AG04450 (cell line): ENCODE measurements around the gene JPH4. TPM values are rescaled to one million over a fixed set of nuclear protein-coding genes. Genes with fewer than 3 reads are reported as not detected.

Experiments
- CTCF ChIA-PET: fragments of 300-600, 350-600 bp; formaldehyde crosslinking; extraction: SDS; loops from one replicate; lab custom pipeline; 2022; ENCODE audit warnings: antibody characterized with exemption, inconsistent platforms; lab: Charles Lee
- POLR2A ChIA-PET: fragments of 350-600 bp; formaldehyde crosslinking; extraction: SDS; loops from one replicate; lab custom pipeline; 2021; ENCODE audit warnings: antibody characterized with exemption, inconsistent platforms; lab: Yijun Ruan, JAX
- DNase-seq: peaks from one replicate; pipeline ENCODE4 v3.0.0-alpha.2; 2011; ENCODE audit warnings: low read depth, low spot score
- H3K27ac ChIP-seq: one replicate; pipeline ENCODE4 v1.5.1; 2012; ENCODE audit warnings: low read depth, low read length, control low read depth
- H3K27me3 ChIP-seq: one replicate; pipeline ENCODE4 v1.6.0; 2012; ENCODE audit warnings: low read length; ENCODE audit not compliant: control insufficient read depth, insufficient read depth
- H3K4me3 ChIP-seq: 2 replicates; pipeline ENCODE4 v1.5.1; 2011; ENCODE audit warnings: mild to moderate bottlenecking, low read depth, low read length, control low read depth
- H3K9me3 ChIP-seq: 2 replicates; pipeline ENCODE4 v1.5.1; 2012; ENCODE audit warnings: low read length; ENCODE audit not compliant: control insufficient read depth, insufficient read depth
- CTCF ChIP-seq: IDR thresholded peaks from 2 replicates; pipeline ENCODE4 v1.5.1; 2011; ENCODE audit warnings: low read depth, low read length, control low read depth, inconsistent platforms
- polyA plus RNA-seq: library from polyadenylated mRNA; depleted of rRNA; stranded (reverse); fragments of >200 nt; gene quantifications from 2 replicates; pipeline ENCODE4 v1.2.3, GENCODE V29; 2011

Gene JPH4
- polyA plus RNA-seq, 1 experiment, result not detected

DNA sequence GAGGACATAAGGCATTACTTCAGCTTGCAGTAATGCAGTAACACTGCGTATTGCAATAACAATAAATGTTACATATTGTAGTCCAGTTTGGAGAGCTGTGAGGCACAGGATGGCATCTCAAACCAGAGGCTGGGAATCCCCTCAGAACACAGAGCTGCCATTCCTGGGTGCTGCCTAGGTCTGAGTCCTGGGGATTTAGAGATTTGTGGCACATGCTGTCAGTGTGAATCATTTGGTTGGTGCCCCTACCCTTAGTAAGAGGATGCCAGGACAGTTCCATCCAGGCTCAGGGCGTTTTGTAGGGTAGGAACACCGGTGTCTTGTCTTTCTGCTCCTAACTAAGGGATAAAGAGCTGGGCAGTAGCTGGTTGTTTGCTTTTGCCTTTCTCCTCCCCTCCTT is 49.6 kb downstream of the JPH4 start:
- Histone ChIP-seq H3K4me3 (no peak overlapping the region), H3K9me3 (no peaks in the 10 kb centered on the region; the same call in 1 of the 2 replicates), H3K27ac (no peak overlapping the region), H3K27me3 (no peaks in the 10 kb centered on the region)
- no peak; the same call in 1 of the 2 replicates for TF ChIP-seq CTCF
- ChIA-PET CTCF (interaction anchor here (0.6 to 0.9 kb wide), 3 partner anchors 38 to 83 kb away, joined by 4 to 6 read pairs (median 4); no protein-coding TSS in a partner anchor), POLR2A (no interaction called here)
- no peak for DNase-seq

- DNase-seq, result no peak
- no peaks in the 10 kb centered on the region; the same call in 1 of the 2 replicates for H3K9me3 ChIP-seq
- ChIA-PET CTCF (interaction anchor here (0.5 to 0.9 kb wide), 4 partner anchors 38 to 154 kb away, joined by 3 to 4 read pairs (median 4); no protein-coding TSS in a partner anchor), POLR2A (no interaction called here)
- H3K27me3 ChIP-seq, result no peaks in the 10 kb centered on the region
- peak; percentile 31 for TF ChIP-seq CTCF
- no peak overlapping the region for H3K4me3 ChIP-seq
- H3K27ac ChIP-seq, result no peak overlapping the region
Observed at GRCh38 chr14:23528555-23528954, 50.0 kb downstream of the JPH4 start.

DNA sequence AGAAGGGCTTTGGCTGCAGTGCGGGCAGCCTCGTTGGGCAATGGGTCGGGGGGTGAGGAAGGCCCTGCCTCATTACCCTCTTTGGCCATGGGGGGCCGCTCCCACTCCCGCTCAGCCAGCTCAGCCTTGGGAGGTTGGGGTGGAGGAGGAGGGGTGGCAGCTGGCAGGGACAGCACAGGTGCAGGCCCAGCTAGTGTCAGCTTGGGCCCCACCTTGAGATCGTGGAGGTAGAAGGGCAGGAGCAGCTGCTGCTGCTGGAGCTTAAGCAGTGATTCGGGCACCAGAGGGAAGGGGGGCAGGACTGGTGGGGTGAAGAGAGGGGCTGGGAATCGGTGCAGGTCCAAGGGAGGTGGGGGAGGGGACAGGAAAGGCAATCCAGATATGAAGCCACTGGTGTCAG is 53.0 kb downstream of the JPH4 start:
- Histone ChIP-seq H3K27me3 (no peaks in the 10 kb centered on the region), H3K9me3 (no peaks in the 10 kb centered on the region; the same call in 1 of the 2 replicates), H3K27ac (no peak overlapping the region), H3K4me3 (no peak overlapping the region)
- POLR2A ChIA-PET, result no interaction called here
- CTCF ChIA-PET, result interaction anchor here (0.8 kb wide), 1 partner anchor 13 kb away, joined by 3 read pairs; no protein-coding TSS in a partner anchor
- no peak for DNase-seq
- no peak for TF ChIP-seq CTCF

- DNase-seq, result no peak
- H3K4me3 ChIP-seq, result no peak overlapping the region
- no peaks in the 10 kb centered on the region; the same call in 1 of the 2 replicates for H3K9me3 ChIP-seq
- ChIA-PET POLR2A (no interaction called here), CTCF (interaction anchor here (0.8 kb wide), 1 partner anchor 13 kb away, joined by 3 read pairs; no protein-coding TSS in a partner anchor)
- H3K27ac ChIP-seq, result no peak overlapping the region
- no peak for TF ChIP-seq CTCF
- no peaks in the 10 kb centered on the region for H3K27me3 ChIP-seq
Observed at GRCh38 chr14:23524954-23525353, 53.6 kb downstream of the JPH4 start.

- ChIA-PET POLR2A (no interaction called here), CTCF (no interaction called here)
- Histone ChIP-seq H3K27ac (no peak overlapping the region), H3K27me3 (no peaks in the 10 kb centered on the region), H3K4me3 (no peak overlapping the region), H3K9me3 (no peaks in the 10 kb centered on the region; the same call in 1 of the 2 replicates)
- no peak for TF ChIP-seq CTCF
- no peak for DNase-seq
Observed at GRCh38 chr14:23523229-23524016, 55.2 kb downstream of the JPH4 start.
